Astrocyte of the spinal cord (primary cell): Measurements from ENCODE around the gene HSD17B12.

Experiments
- DNase-seq: peaks from one replicate; pipeline ENCODE4 v3.0.0; 2011; ENCODE audit warnings: low read depth, low spot score
- H3K4me3 ChIP-seq: 2 replicates; pipeline ENCODE4 v1.5.1; 2011; ENCODE audit warnings: low read depth, mild to moderate bottlenecking, low read length, moderate library complexity
- CTCF ChIP-seq: IDR thresholded peaks from 2 replicates; pipeline ENCODE4 v1.5.1; 2012; ENCODE audit warnings: low read depth, mild to moderate bottlenecking, low read length, inconsistent platforms
- in situ Hi-C: cut with HindIII; loops from 2 replicates; pipeline ENCODE4 v1.10.0; 2017; ENCODE audit warnings: low sequenced_read_pairs

The HSD17B12 gene

GRCh38 chr11:43687120-43687791, 6.7 kb downstream of the HSD17B12 start:
- H3K4me3 ChIP-seq: no peak overlapping the region
- peak; percentile 19 for DNase-seq

GRCh38 chr11:43688394-43688793, 7.9 kb downstream of the HSD17B12 start:
- in situ Hi-C loops: no loop called here
- no peak for TF ChIP-seq CTCF
- no peak for DNase-seq
- H3K4me3 ChIP-seq: no peak overlapping the region

More at GRCh38 chr11:43687120-43687791, 6.7 kb downstream of the HSD17B12 start:
- in situ Hi-C loops: no loop called here
- TF ChIP-seq CTCF: no peak

- no peak for TF ChIP-seq CTCF
- no peak for DNase-seq
- in situ Hi-C loops: no loop called here
Measured at GRCh38 chr11:43689167-43689566, 8.6 kb downstream of the HSD17B12 start.

GRCh38 chr11:43690929-43691725, 10.6 kb downstream of the HSD17B12 start:
- no peak overlapping the region for H3K4me3 ChIP-seq
- no peak for TF ChIP-seq CTCF
- in situ Hi-C loops: no loop called here
- no peak for DNase-seq

More at GRCh38 chr11:43689167-43689566, 8.6 kb downstream of the HSD17B12 start:
- no peak overlapping the region for H3K4me3 ChIP-seq

GRCh38 chr11:43691806-43692205, 11.3 kb downstream of the HSD17B12 start:
- in situ Hi-C loops: no loop called here
- no peak for DNase-seq
- H3K4me3 ChIP-seq: no peak overlapping the region
- TF ChIP-seq CTCF: no peak

- H3K4me3 ChIP-seq: no peak overlapping the region
- DNase-seq: no peak
- TF ChIP-seq CTCF: no peak
- in situ Hi-C loops: no loop called here
Measured at GRCh38 chr11:43693069-43693468, 12.5 kb downstream of the HSD17B12 start.
